Breast epithelium (tissue), 4 donors: ENCODE measurements around the gene SMAD6. TPM values are rescaled to one million over a fixed set of nuclear protein-coding genes. Genes with fewer than 3 reads are reported as not detected.

Experiments
- DNase-seq, 2 donors: peaks; one replicate each; pipeline ENCODE4 v3.0.0-alpha.2; 2019; ENCODE audit warnings: low spot score in 2 of 2
- H3K27ac ChIP-seq, 2 donors: fragments of 200-600 bp; sonication (generic) in 1 of 2; one replicate each; pipeline ENCODE4 v1.5.1; 2016 to 2019; ENCODE audit warnings: mild to moderate bottlenecking in 1 of 2
- H3K27me3 ChIP-seq, 2 donors: fragments of 200-600 bp; sonication (generic) in 1 of 2; one replicate each; pipeline versions ENCODE4 v1.5.1 to v1.6.0; 2017 to 2019; ENCODE audit warnings: control low read depth in 1 of 2, mild to moderate bottlenecking in 1 of 2
- H3K36me3 ChIP-seq: fragments of 200-600 bp; one replicate; pipeline ENCODE4 v1.5.1; 2019
- H3K4me1 ChIP-seq, 2 donors: fragments of 200-600 bp; sonication (generic); one replicate each; pipeline ENCODE4 v1.5.1; 2016 to 2019; ENCODE audit warnings: control low read depth in 1 of 2
- H3K4me3 ChIP-seq, 3 donors: fragments of 200-600 bp; sonication (generic); 1 replicate in 2 of 3; 2 replicates in 1 of 3; pipeline ENCODE4 v1.5.1; 2016 to 2019; ENCODE audit warnings: mild to moderate bottlenecking in 3 of 3, moderate library complexity in 2 of 3
- H3K9me3 ChIP-seq, 2 donors: fragments of 200-600 bp; sonication (generic) in 1 of 2; one replicate each; pipeline ENCODE4 v1.5.1; 2016 to 2019; ENCODE audit warnings: control low read depth in 1 of 2
- POLR2A ChIP-seq: fragments of 450-650 bp; IDR thresholded peaks from one replicate; pipeline ENCODE4 v1.6.1; 2016; ENCODE audit warnings: antibody characterized with exemption, mild to moderate bottlenecking, moderate library complexity
- POLR2AphosphoS5 ChIP-seq, 3 donors: sonication (generic); formaldehyde crosslinking; IDR thresholded peaks; one replicate each; pipeline ENCODE4 v1.6.1; 2017; ENCODE audit warnings: antibody characterized with exemption in 3 of 3
- intact Hi-C: fragments of 100-400 bp; cut with DNase I; formaldehyde crosslinking; loops from one replicate; pipeline ENCODE4 v1.15.1; 2023; ENCODE audit warnings: low total_unique reads
- total RNA-seq, 3 donors: library from RNA; depleted of rRNA; stranded (reverse); fragments of >200 nt; gene quantifications; one replicate each; pipeline ENCODE4 v1.1.0, GENCODE V29; 2016
- TF ChIP-seq, protein P1 (sequence below), 3 donors: fragments of 450-650 bp; IDR thresholded peaks; one replicate each; pipeline ENCODE4 v1.5.1; 2016 to 2017; ENCODE audit warnings: antibody characterized with exemption in 3 of 3, mild to moderate bottlenecking in 3 of 3, moderate library complexity in 3 of 3

Gene SMAD6
- total RNA-seq, 3 donors from 2014 or later = 7.6 to 22.6 (median 13.4) TPM

DNA sequence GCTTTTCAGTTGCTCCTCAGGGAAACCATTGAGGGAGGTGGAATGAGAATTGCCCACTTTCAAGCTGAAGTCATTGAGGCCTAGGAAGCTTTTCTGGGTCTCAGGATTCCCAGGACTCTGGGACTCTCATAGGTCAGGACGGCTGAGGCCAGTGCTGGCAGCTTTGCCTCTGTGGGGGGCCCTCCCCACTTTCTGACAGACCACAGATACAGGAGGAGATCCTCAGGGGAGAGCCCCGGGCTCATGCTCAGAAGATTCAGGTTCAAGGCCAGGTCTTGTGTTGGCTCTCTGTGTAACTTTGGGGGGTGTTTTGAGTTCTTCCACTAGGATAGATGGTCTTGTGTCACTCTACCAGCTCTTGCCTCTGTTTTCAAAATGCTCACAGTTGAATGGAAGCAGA is 50.0 kb downstream of the SMAD6 start:
- Histone ChIP-seq H3K27me3 (no peaks in the 10 kb centered on the region), H3K4me1 (peaks cover 6 to 19% of the 10 kb centered on the region in 2 donors), H3K4me3 (no peak overlapping the region), H3K9me3 (no peaks in the 10 kb centered on the region), H3K27ac (peak overlapping the region; percentile 75 to 86), H3K36me3 (no peaks in the 10 kb centered on the region)
- DNase-seq = no peak
- no peak for TF ChIP-seq POLR2AphosphoS5 (IDR thresholded peaks at IDR 0.05)
- no peak for TF ChIP-seq POLR2A
- TF ChIP-seq, protein P1, sequence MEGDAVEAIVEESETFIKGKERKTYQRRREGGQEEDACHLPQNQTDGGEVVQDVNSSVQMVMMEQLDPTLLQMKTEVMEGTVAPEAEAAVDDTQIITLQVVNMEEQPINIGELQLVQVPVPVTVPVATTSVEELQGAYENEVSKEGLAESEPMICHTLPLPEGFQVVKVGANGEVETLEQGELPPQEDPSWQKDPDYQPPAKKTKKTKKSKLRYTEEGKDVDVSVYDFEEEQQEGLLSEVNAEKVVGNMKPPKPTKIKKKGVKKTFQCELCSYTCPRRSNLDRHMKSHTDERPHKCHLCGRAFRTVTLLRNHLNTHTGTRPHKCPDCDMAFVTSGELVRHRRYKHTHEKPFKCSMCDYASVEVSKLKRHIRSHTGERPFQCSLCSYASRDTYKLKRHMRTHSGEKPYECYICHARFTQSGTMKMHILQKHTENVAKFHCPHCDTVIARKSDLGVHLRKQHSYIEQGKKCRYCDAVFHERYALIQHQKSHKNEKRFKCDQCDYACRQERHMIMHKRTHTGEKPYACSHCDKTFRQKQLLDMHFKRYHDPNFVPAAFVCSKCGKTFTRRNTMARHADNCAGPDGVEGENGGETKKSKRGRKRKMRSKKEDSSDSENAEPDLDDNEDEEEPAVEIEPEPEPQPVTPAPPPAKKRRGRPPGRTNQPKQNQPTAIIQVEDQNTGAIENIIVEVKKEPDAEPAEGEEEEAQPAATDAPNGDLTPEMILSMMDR (IDR thresholded peaks at IDR 0.05) = no peak
- intact Hi-C loops = no loop called here

DNA sequence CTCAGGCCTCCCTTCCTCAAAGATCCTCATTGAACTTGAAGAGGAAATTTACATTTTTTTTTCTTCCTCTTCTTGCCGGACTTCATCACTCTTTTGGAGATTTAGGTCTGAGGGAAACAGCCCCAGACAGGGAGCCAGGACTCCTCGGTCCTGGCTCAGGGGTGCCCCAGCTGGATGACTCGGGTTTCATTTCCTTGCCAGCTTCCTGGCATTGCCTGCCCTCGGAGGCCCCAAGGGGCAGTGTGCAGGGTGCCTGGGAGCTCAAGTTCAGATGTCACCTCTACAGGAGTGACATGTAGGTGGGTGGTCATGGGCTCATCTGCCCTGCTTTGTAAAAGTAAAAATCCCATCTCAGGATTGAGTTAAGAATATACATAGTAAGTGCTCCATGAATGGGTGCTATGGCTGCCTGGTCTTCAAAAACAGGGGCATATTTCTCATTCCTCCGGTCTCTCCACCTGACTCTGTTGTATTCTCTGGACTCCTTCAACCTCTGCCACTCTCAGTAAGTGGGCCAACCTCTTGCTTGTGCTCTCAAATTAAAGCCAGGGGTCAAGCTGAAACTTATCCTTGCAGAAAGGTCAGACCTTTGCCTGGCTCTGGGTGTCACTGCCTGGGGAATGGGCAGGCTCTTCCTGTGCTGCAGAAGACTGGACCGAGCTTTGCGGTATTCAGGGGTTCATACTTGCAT is 51.8 kb downstream of the SMAD6 start:
- intact Hi-C loops = no loop called here
- H3K36me3 ChIP-seq = no peaks in the 10 kb centered on the region
- no peaks in the 10 kb centered on the region for H3K9me3 ChIP-seq
- no peak for TF ChIP-seq POLR2A
- TF ChIP-seq, protein P1 (IDR thresholded peaks at IDR 0.05) = no peak
- H3K4me1 ChIP-seq = peaks cover 6 to 28% of the 10 kb centered on the region in 2 donors
- no peak for DNase-seq
- H3K27ac ChIP-seq = peak overlapping the region in 1 of 2 donors; percentile 30
- no peaks in the 10 kb centered on the region for H3K27me3 ChIP-seq
- H3K4me3 ChIP-seq = no peak overlapping the region

DNA sequence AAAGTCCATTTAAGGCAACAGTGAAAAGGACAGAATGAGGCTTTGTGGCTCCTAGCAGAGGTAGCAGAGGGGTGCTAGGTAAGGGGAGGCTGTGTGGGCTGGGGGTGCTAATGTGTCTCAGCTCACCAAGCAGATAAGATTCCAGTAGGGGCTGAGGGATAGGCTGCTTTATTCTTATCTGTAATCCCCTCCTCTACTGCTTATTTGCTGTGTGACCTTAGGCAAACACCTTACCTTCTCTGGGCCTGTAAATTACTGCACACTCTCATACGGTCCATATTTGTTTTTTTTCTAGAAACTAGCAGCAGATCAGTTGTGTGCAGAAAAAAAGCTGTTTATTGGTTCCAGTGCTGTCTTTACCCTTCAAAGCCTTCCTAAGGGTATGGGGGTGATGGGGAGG is 52.8 kb downstream of the SMAD6 start:
- intact Hi-C loops = loop anchor here (5.0 kb wide), 1 partner anchor 353 kb away; no protein-coding TSS in a partner anchor
- no peak overlapping the region for H3K27ac ChIP-seq
- no peaks in the 10 kb centered on the region for H3K36me3 ChIP-seq
- no peak overlapping the region for H3K4me3 ChIP-seq
- H3K9me3 ChIP-seq = no peaks in the 10 kb centered on the region
- TF ChIP-seq POLR2A = no peak
- TF ChIP-seq, protein P1 (IDR thresholded peaks at IDR 0.05) = no peak
- no peak for TF ChIP-seq POLR2AphosphoS5 (IDR thresholded peaks at IDR 0.05)
- DNase-seq = no peak
- peaks cover 6 to 28% of the 10 kb centered on the region in 2 donors for H3K4me1 ChIP-seq
- no peaks in the 10 kb centered on the region for H3K27me3 ChIP-seq

DNA sequence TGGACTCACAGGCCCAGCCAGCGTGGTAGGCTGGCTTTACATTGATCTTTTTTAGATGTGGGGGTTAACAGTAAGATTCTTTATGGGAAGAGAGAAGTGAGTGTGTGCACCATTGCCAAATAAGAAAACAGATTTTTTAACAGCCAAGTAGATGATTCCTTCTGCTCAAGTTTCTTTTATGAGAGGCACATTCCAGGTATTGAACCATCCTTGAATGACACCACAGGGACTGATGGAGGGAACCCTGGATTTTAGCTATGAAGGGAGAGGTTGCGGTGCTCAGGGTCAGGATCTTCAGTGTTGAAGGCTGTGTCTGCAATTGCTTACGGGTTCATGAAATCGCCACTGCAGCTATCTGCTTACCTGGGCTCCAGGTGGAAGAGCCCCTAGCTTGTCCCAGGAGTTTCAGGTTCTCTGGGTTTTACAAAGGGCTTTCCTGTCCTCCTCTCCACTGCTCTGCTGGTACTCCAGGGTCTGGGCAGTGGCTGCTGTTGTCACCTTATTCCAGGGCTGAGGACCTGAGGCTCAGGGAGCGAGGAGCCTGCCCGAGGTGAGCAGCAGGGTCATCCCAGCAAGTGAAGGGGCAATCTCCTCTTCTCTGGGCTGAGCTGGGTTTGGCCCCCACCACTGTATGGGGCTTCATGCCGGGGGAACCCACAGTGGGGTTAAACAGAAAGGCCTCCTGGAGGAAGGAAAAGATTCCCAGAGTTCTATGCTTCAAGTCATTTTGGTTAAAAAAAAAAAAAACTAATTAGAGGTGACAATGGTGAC is 53.4 kb downstream of the SMAD6 start:
- intact Hi-C loops = loop anchor here (5.0 kb wide), 1 partner anchor 352 kb away; no protein-coding TSS in a partner anchor
- H3K9me3 ChIP-seq = no peaks in the 10 kb centered on the region
- no peaks in the 10 kb centered on the region for H3K36me3 ChIP-seq
- peak overlapping the region; percentile 73 to 74 for H3K27ac ChIP-seq
- DNase-seq = no peak
- H3K27me3 ChIP-seq = no peaks in the 10 kb centered on the region
- no peak overlapping the region for H3K4me3 ChIP-seq
- TF ChIP-seq POLR2AphosphoS5 (IDR thresholded peaks at IDR 0.05) = no peak
- no peak for TF ChIP-seq POLR2A
- TF ChIP-seq, protein P1 (IDR thresholded peaks at IDR 0.05) = no peak
- peaks cover 6 to 28% of the 10 kb centered on the region in 2 donors for H3K4me1 ChIP-seq

DNA sequence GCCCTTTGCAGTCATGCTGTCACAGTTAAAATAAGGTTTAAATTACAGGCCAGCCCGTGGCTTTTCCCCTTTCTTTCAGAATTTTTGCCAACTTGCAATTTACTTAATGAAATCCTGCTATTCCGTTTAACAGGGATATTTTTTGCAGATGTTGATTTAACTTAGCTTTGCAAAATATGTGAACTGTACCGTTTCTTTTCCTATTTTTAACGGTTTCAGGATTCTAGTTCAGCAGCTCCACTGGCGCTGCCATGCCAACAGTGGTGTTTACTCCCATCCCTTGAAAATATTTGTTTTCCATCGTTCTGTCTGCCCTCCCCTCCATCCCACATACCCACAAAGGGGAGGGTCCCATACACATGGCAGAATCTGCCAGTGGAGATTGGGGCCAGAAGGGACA is 54.3 kb downstream of the SMAD6 start:
- TF ChIP-seq POLR2AphosphoS5 (IDR thresholded peaks at IDR 0.05) (no peak), POLR2A (no peak)
- TF ChIP-seq, protein P1 (IDR thresholded peaks at IDR 0.05) = no peak
- H3K9me3 ChIP-seq = no peaks in the 10 kb centered on the region
- no peak for DNase-seq
- H3K4me1 ChIP-seq = peaks cover 6 to 30% of the 10 kb centered on the region in 2 donors
- peak overlapping the region; percentile 74 to 75 for H3K27ac ChIP-seq
- intact Hi-C loops = loop anchor here (5.0 kb wide), 1 partner anchor 351 kb away; no protein-coding TSS in a partner anchor
- no peaks in the 10 kb centered on the region for H3K27me3 ChIP-seq
- H3K36me3 ChIP-seq = no peaks in the 10 kb centered on the region
- H3K4me3 ChIP-seq = peak overlapping the region in 1 of 3 donors; percentile 21
